GM21825 (cell line): ENCODE data around the gene ALCAM.

Experiments
- ATAC-seq: cut with Tn5 transposase; IDR thresholded peaks from one replicate; pipeline ENCODE4 v1.9.1; 2021; ENCODE audit warnings: mild to moderate bottlenecking, moderate library complexity; ENCODE audit not compliant: unreplicated experiment

ALCAM gene

DNA sequence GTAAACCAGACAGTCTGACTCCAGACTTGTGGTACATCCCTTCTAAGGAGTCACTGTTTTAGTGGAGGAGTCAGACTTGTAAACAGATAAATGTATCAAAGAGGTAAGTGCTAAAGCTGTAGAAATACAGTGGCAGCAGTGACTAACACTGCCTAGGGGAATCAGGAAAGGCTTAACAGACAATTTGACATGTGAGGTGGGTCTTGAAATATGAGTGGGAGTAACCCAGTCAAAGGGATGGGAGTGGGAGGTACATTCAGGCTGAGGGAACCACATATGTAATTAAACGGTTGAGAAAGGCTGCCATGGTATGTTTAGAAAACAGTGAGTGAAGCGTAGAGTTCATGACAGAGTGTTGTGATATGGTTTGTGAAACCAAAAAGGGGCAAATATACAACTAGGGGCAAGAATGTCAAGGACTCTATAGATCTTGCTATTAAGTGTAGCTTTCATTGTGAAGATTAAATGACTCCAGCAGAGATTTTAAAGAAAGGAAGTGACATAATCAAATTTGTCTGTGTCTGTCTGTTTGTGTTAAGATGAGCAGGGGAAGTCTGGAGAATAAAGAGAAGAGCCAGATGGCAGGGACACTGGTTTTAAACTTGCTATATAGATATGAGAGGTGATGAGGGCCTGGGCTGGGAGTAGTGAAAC lies 11.2 kb upstream of the ALCAM start:
- ATAC-seq, result no peak

DNA sequence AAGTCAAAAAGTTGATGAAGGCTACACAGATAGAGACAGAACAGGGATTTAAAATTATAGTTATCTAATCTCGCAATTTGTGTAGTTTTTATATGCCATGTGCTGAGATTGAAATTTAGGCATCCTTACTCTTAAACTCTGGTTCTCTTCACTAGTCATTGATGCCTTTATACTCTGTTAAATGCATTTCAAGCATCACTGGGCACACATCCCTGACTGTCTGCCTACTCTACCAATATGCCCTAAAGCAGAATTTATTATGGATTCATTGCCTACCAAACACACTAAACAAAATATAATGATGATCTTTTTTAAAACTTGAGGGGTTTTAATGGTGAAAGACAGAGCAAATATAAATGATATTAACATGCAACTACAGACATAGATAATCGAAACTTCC lies 10.3 kb upstream of the ALCAM start:
- ATAC-seq, result no peak

DNA sequence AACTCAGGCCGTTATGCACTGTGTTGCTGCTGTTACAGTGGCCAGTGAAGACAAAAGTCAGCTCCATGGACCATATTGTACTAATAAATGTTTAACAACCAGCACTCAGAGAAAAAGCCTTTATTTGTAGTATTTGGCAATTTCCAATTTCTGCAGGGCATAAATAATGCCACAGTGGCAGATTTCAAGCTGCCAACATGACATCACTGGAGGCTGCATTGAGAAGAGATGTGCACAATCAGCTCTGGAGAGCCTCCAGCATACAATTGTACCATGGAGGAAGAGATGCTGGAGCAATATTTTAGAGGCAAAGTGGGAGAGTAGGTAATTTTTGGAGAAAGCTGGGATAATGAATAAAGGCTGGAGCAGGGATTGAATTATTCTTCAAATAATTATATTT lies 9.7 kb upstream of the ALCAM start:
- no peak for ATAC-seq

DNA sequence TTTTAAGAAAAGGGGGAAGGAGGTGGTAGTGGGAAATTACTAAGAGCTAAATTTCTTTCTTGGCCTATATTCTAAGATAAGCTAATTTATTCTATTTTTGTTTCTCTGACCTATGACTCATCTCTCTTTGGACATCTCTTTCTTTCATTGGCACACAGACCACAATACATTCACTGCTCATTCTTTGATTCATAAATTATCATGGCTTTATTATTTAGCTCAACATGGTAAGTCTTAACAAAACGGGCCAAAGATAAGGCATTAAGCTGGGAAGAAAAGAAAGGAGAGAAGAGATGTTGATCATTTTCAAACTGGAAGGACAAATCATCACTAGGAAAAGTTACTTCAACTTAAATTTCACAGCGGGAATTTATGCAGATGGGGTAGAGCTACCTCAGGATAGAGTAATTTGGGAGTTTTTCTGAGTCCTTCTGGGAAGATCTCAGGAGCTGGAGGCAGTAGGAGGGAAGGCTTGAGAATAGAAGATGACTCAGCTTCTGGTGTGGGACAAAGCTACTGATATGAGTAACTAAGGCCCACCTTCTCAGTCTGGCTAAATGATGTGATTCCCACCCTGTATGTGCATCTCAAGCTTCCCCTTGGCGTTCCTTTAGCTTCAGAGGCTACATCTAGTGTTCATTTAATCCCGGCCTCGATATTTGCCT lies 7.5 kb upstream of the ALCAM start:
- no peak for ATAC-seq

DNA sequence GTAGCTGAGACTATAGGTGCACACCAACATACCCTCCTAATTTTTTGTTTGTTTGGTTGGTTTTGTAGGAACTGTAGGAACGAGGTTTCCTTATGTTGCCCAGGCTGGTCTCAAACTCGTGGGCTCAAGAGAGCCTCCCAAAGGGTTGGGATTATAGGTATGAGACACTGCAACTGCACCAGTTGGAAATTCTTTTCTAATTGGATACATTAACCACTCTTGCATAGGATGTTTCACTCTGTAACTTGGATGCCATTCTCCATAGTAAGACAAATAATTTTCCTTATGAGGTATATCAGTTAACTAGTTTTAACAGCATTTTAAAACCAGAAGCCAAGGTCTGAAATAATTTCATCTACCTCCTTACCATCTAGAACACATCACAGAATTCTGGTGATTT lies 6.7 kb upstream of the ALCAM start:
- no peak for ATAC-seq

DNA sequence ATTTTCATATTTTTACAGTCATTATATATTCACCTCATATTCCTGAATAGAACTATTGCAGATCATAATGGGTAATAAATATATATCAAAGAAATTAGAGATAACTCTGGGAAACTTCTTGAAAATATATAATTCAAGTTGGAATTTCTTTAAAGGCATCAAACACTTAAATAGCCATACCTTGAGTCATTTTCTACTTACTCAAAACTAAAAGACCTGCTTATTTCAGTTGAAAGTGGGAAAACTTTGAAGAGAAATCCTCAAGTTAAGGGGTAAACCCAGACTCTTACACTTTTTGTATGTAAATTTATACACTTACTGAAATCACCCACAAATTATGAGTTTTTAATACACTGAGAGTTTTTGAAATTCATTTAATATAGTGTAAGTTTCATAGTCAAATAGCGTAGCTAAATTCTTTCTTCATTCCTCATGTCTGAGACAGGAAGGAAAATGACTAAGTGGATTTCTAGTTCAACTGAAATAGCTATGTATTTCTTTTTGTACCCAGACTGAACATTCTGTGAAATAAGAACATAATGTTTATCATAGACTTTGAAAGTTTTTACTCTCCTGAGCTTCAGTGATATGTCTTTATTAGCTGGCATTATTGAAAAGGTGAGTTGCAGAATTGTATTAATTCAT lies 4.6 kb upstream of the ALCAM start:
- no peak for ATAC-seq

DNA sequence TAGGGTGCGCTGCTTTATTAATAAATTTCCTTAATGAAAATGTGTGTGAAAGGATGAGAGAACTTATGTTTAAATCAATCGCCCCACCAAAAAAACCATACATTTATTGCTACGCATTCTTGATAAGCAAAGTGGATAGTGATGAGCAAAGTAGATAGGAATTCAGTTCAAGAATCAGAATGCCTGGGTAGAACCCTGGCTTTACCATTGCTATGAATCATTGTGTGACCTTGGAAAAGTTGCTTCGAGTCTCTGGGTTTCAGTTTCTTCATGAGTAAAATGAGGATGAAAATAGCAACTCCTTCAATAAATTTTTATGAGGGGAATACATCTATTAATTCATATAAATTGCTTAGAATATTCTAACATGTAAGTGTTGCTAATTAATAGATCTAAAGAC lies 2.6 kb upstream of the ALCAM start:
- ATAC-seq, result no peak

DNA sequence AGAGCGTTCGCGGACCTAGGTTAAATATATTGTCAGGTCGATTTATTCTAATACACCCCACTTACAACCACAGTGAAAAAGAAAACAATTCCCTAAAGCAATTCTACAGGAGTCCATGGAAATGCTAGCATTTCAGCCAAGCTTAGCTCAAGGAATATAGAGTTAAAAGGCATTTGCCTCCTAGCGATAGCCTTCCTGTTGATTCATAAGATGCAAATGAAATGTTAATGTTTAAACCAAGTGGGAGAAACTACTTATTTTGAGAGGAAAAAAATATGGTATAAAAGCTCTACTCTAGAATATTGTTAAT lies 1.7 kb upstream of the ALCAM start:
- no peak for ATAC-seq

DNA sequence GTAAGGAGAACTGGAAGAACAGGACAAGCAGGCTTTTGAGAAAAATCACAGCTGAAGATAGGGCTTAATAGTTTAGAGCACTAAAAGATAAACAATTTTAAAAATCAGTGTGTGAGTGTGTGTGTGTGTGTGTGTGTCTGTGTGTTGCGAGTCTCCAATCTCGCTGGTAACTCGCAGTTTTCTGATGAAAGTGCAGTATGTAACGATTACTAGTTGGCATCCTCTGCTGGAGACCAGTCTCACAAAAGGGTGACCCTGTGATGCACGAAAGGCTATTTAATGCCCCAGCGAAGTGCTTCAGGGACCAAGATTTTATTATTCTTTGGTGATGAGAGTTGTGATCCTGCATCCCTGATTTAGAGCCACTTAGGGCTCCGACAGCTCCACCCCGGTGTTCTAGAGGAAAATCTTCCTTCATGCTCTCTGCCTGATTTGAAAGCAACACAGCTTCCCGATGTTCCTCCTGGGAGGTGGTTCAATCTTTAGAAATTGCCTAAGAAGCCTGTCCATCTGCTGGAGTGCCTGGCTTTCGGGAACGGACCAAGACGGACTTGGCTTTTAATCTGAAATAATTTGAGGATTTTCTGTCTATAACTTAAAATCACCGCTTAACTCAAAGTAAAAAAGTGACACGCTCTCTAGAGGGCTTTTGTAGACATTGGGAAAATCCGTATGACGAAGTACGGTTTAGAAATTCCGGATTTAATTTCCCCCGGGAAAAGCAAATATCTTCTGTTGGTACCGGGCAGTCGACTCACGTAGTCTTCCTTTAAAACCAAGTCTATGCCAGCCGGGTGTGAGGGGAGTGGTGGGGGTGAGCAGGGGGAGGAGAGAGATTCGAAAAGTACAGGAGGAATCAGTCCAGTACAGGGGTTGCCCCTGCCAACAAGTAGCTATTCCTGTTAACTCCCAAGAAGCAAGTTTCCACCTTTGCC lies 1.1 kb upstream of the ALCAM start:
- ATAC-seq, result no peak

DNA sequence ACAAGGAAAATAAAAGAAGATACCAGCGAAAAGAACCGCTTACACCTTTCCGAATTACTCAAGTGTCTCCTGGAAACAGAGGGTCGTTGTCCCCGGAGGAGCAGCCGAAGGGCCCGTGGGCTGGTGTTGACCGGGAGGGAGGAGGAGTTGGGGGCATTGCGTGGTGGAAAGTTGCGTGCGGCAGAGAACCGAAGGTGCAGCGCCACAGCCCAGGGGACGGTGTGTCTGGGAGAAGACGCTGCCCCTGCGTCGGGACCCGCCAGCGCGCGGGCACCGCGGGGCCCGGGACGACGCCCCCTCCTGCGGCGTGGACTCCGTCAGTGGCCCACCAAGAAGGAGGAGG lies 325 bp downstream of the ALCAM start:
- ATAC-seq, result no peak

DNA sequence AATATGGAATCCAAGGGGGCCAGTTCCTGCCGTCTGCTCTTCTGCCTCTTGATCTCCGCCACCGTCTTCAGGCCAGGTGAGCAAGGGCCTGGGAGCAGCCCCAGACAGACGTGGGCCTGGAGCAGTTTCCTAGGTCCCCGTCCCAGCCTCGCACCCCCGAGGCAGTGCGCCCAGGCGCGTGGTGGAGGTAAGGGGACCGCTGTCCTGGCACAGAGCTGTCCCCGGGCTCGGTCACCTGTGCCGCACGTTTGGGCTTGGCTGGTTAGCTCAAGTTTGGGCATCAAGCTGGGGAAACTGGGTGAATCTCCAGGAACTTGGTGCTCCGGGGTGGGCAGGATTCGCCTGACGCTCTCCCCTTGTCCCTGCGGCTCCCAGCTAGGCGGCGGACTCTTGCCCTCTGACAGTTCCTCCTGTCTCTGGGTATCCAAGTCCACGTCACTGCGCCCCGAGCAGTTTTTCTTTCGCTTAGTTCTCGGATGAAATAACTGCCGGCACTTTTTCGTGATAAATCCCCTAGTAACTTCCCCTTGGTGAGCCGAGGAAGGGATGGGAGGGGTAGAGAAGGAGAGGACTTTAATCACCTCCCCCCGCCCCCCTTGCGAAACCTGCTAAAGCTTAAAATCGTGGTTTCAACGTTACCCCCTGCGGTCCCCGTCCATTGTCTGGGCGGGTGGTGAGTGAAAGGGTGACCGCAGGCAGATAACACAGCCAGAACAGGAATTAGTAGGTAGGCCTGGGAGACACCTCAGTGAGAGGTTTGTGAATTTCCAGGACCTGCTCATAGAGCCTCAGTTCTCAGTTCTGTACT lies 901 bp downstream of the ALCAM start:
- ATAC-seq, result peak; percentile 21

DNA sequence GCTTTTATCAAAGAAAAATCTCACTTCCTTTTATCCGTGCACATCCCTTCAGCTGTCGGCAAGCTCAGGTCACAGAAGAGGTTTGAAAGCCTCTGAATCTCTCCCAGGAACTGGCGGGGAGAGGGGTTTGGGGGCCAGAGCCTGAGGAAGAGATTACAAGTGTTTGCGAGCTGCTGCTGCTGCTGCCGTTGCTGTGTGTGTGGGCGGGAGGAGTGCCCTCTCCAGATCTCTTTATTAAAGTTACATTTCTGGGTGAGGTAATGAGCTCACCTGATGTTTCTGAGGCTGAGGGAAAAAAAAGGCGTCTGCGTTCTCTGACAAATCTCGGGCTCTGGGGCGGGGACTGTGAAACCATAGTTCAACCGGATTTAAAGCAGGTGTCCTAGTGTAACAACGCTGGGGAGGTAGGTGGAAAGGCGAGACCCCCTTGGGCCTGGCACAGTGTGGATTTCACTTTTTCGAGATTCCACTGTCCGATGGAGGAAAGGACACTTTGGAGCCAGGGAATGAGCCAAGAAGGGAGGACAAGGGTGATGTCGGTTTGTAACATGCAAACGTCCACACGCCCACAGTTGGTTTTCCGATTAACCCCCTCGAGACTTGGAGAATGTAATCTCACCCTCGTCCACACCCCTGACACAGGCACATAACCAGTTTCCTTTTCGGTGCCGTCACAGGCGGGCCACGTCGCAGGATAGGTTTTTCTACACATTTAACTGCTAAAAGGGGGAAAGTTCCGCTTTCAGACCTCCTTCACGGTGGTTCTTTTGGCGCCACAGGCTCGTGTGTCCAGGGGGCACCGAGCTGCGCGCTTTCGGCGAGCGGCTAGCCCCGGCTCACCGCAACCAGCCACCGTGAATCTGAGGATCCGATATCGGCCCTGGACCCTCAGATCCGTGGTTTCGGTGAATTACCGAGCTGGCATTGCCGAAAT lies 2.1 kb downstream of the ALCAM start:
- ATAC-seq, result peak; percentile 19

DNA sequence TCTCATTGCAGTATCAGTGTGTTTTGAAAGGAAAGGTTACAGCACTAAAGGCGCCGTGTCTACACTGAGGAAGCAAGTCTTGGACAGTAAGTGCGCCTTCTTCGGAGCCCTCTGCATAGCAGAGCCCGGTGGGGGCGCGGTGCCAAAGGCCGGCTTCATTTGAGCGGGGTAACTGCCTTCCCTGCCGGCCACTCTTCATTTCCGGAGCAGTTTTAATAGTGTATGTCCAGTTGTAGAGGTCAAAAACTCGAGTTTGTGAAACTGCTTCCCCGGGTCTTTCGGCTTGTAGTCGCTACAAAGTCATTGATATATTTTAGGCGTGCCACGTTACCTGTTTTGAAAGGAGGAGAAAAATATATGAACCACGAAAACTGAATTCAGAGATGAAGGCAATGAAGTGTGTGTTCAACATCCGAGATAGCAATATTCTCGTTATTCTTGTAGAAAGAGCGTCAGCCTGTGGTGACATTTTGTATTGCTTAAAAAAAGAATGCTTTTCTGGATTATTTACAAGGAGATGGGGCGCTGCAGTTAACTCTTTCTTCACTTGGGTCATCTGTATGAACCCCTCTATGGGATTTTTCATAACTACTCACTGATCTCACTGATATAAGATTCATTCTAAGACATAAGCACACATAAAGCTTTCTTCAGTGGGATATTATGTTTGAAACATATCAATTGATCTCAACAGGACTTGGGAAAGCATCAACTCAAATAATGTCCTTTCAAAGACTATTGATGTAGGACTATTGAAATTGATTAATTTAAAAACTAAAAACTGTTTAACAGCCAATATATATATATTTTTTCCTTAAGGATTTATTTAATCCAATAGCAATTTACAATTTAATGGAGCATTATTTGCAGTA lies 3.0 kb downstream of the ALCAM start:
- peak; percentile 12 for ATAC-seq

DNA sequence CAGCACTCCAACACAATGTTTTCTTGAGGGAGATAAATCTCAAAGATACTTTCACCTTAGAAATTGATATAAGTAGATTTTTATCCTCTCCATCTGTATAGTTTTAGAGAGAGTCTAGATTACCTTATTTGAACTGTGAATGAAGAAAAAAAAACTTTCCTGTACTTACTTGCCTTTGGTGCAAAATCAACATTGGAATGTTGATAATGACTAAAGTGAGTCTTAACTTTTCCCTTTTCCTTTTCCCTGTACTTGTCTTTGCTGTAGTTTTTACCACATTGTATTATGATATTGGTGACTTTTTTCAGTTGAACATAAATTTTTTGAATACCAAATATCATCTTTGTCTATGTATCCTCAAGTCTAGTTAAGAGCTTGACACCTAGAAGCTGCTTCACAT lies 6.7 kb downstream of the ALCAM start:
- ATAC-seq, result no peak

DNA sequence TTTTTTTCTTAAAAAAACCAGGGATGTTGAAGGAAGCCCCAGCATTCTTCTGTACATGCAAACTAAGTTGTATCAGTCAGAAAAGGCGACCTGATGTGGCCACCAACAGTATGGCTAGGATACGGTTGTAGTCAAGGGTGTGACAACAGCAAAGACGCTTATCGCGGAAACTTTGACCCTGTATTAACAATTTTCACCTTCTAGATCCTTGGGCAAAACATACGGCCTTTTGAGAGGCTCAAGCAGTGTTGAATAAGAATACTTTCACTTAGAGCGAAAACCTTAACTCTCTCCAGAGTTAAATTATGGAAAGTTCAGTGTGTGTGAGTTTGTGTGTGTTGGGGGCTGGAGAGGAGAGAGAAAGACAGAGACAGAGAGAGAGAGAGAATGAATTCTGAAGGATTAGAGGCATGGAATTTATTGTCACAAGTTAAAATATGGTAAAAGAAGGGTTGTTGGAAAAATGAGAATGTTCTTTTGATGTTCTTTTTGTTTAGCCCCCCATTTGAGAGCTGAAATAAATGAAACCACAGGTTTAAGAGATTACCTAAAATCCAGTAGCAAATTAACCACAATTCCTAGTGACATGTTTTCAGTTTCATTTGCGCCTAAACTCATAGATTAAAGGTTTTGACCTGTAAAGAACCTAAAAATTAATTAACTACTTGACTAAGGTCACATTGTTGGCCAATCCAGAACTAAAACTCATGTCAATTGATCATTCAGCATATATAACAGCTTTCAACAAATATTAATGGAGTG lies 9.2 kb downstream of the ALCAM start:
- ATAC-seq, result no peak

DNA sequence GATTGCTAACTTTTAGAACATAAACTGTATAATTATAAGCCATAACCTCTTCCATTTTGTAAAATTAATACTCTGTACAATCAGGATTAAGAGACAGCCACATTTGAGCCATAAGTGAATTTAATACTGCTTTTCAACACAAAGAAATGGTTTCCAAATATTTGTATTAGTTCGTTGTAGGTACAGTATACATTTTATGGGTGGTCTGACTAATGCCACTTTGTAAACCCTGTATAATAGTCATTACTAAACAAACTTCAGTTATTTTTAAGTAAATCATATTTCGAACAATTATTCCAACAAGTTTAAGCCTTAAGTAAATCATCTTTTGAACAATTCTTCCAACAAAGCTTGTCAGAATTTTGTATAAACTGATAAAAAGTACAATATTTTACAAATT lies 11.0 kb downstream of the ALCAM start:
- no peak for ATAC-seq

DNA sequence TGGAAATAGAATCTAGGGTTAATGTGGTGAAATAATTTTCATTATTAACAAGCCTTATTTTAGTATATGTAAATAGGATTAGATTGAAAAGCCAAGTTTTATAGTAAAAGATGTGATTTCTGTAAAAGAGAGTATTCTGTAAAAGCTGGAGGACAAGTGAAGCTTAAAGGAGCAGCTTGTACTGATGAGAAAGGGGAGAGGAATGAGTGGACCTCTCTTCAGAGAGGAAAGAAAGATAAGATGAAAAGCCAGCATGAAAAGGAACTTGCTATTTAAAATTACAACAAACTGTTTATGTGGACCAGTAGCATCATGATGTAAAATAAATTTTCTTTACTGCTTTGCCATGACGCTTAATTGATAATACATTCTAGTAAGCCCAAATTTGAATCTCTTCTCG lies 18.5 kb downstream of the ALCAM start:
- ATAC-seq, result no peak
